ENCODE data around the gene CLCN4. TPM values are rescaled to one million over a fixed set of nuclear protein-coding genes. Genes with fewer than 3 reads are reported as not detected.
A peak's percentile ranks its signal among the peaks of the same experiment; 100 is the strongest.

Gene CLCN4
- 1 to 10 TPM; 3.9 to 6.7 (median 5.3) TPM for total RNA-seq

GRCh38 chrX:10156199-10157031, at the start of gene CLCN4:
Gene CLCN4 (plus strand): TSS chrX:10156975. CDS start chrX:10185033, 28,058 bp downstream.
- H3K4me1 ChIP-seq, result peaks cover 0 to 14% (median 0%) of the 10 kb centered on the region in 4 donors
- peak in 1 of 2 donors; percentile 13 for DNase-seq (ENCODE audit: low spot score in 2 of 2)
- H3K4me3 ChIP-seq, result peak within 1 kb of the TSS in 3 of 4 donors; percentile 10 to 54 (median 32)
- peak within 1 kb of the TSS in 3 of 4 donors; percentile 65 to 82 (median 74) for H3K27ac ChIP-seq
- no peaks in the 10 kb centered on the region for H3K9me3 ChIP-seq
- peaks cover 0 to 31% of the 10 kb centered on the region in 2 donors for H3K27me3 ChIP-seq
- no peak for TF ChIP-seq CTCF (IDR thresholded peaks at IDR 0.05)
- peak in 1 of 2 donors; percentile 11 for TF ChIP-seq EP300 (IDR thresholded peaks at IDR 0.05)
- TF ChIP-seq POLR2A (IDR thresholded peaks at IDR 0.05), result peak in 1 of 2 donors; percentile 8
- no peaks in the 10 kb centered on the region for H3K36me3 ChIP-seq
- 13 to 22% methylated on average over 22 to 23 of the region's 27 CpGs for WGBS, 2 donors

DNA sequence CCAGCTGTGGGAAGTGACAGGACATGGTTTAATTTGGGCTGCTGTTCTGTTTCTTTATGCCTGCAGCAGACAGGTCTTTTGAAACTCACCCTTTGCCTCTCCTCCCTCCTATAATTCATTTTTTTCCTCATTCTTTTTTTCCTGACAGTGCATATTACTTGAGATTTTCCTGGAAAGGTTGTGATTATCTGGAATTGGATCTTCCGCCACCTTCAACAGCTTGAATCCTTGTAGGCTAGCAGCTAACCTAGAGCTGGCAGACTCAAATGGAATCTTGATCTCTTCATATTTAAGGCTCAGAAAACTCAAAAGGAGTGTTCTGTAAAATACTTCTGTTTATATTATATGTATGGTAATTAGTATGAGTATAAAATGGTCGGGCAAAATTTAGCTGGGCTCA, 49.3 kb upstream of the CLCN4 start:
- no peak for DNase-seq (ENCODE audit: low spot score in 2 of 2)
- peaks cover 0 to 36% (median 4%) of the 10 kb centered on the region in 4 donors for H3K4me1 ChIP-seq
- peak overlapping the region in 2 of 4 donors; percentile 19 to 29 for H3K27ac ChIP-seq

GRCh38 chrX:10108288-10108687, 48.5 kb upstream of the CLCN4 start:
- H3K4me1 ChIP-seq, result peaks cover 0 to 36% (median 4%) of the 10 kb centered on the region in 4 donors
- TF ChIP-seq CTCF (IDR thresholded peaks at IDR 0.05) (no peak), POLR2A (IDR thresholded peaks at IDR 0.05) (no peak), EP300 (IDR thresholded peaks at IDR 0.05) (no peak)
- no peaks in the 10 kb centered on the region for H3K9me3 ChIP-seq
- H3K27ac ChIP-seq, result no peak overlapping the region
- peaks cover 0 to 4% (median 0%) of the 10 kb centered on the region in 3 donors for H3K36me3 ChIP-seq
- no peaks in the 10 kb centered on the region for H3K27me3 ChIP-seq
- no peak overlapping the region for H3K4me3 ChIP-seq
- 72 to 73% methylated on average over 9 of the region's 9 CpGs for WGBS, 2 donors
- DNase-seq (ENCODE audit: low spot score in 2 of 2), result no peak

More for the DNA sequence above, 49.3 kb upstream of the CLCN4 start:
- TF ChIP-seq POLR2A (IDR thresholded peaks at IDR 0.05) (no peak), EP300 (IDR thresholded peaks at IDR 0.05) (no peak)
- H3K36me3 ChIP-seq, result peaks cover 0 to 4% (median 0%) of the 10 kb centered on the region in 3 donors
- 76 to 93% methylated on average over 2 of the region's 2 CpGs for WGBS, 2 donors
- H3K4me3 ChIP-seq, result no peak overlapping the region
- H3K27me3 ChIP-seq, result no peaks in the 10 kb centered on the region
- H3K9me3 ChIP-seq, result no peaks in the 10 kb centered on the region

GRCh38 chrX:10109695-10110094, 47.1 kb upstream of the CLCN4 start:
- H3K9me3 ChIP-seq, result no peaks in the 10 kb centered on the region

More at GRCh38 chrX:10109695-10110094, 47.1 kb upstream of the CLCN4 start:
- peak overlapping the region in 2 of 4 donors; percentile 77 to 80 for H3K27ac ChIP-seq
- no peak for DNase-seq (ENCODE audit: low spot score in 2 of 2)
- no peak overlapping the region for H3K4me3 ChIP-seq
- peaks cover 0 to 36% (median 4%) of the 10 kb centered on the region in 4 donors for H3K4me1 ChIP-seq
- no peaks in the 10 kb centered on the region for H3K27me3 ChIP-seq
- H3K36me3 ChIP-seq, result no peaks in the 10 kb centered on the region
- 94% methylated on average over 27 of the region's 27 CpGs for WGBS, 2 donors
- TF ChIP-seq CTCF (IDR thresholded peaks at IDR 0.05) (no peak), EP300 (IDR thresholded peaks at IDR 0.05) (no peak), POLR2A (IDR thresholded peaks at IDR 0.05) (no peak)

All from tibial nerve (tissue), 4 donors.